HepG2 (cell line): ENCODE results near the gene LCAT. TPM values are rescaled to one million over a fixed set of nuclear protein-coding genes. Genes with fewer than 3 reads are reported as not detected.
A peak's percentile ranks its signal among the peaks of the same experiment; 100 is the strongest.

Source experiments
- ATAD3A ChIP-seq: sonication (generic); formaldehyde crosslinking; IDR thresholded peaks from 2 replicates; pipeline ENCODE4 v1.4.0; 2020; ENCODE audit warnings: missing genetic modification reagents
- ATF7-NPFF ChIP-seq: sonication (generic); formaldehyde crosslinking; IDR thresholded peaks from 2 replicates; pipeline ENCODE4 v1.8.1; 2023; ENCODE audit warnings: mild to moderate bottlenecking, low read depth, missing genetic modification reagents, moderate library complexity
- ATM ChIP-seq: fragments of 450-650 bp; IDR thresholded peaks from 2 replicates; pipeline ENCODE4 v1.7.1; 2017; ENCODE audit warnings: mild to moderate bottlenecking, borderline replicate concordance
- DNMT3B ChIP-seq: conservative IDR thresholded peaks from 2 replicates; pipeline ENCODE4 v1.6.1; 2016; ENCODE audit warnings: missing biosample characterization, control low read depth
- HDAC6 ChIP-seq: fragments of 200-600 bp; sonication (generic); IDR thresholded peaks from 2 replicates; pipeline ENCODE4 v1.7.0; 2017; ENCODE audit warnings: mild to moderate bottlenecking, antibody characterized with exemption, low read length, low read depth
- KLF15 ChIP-seq: sonication (generic); formaldehyde crosslinking; IDR thresholded peaks from 2 replicates; pipeline ENCODE4 v1.8.1; 2023; ENCODE audit warnings: borderline replicate concordance, mild to moderate bottlenecking, inconsistent platforms, missing genetic modification reagents, mixed read lengths
- NFIC ChIP-seq: IDR thresholded peaks from 2 replicates; pipeline ENCODE4 v1.6.1; 2012; ENCODE audit warnings: mild to moderate bottlenecking, low read length, inconsistent platforms
- SP4 ChIP-seq: sonication (generic); formaldehyde crosslinking; IDR thresholded peaks from 2 replicates; pipeline ENCODE4 v1.8.1; 2023; ENCODE audit warnings: mild to moderate bottlenecking, missing genetic modification reagents
- SYNCRIP ChIP-seq: fragments of 200-400 bp; formaldehyde crosslinking; IDR thresholded peaks from 2 replicates; pipeline ENCODE4 v1.6.1; 2018; ENCODE audit warnings: mild to moderate bottlenecking, low read depth, low read length; ENCODE audit not compliant: insufficient read depth
- ZFP36L1 ChIP-seq: sonication (generic); formaldehyde crosslinking; IDR thresholded peaks from 2 replicates; pipeline ENCODE4 v1.8.0; 2022; ENCODE audit warnings: mild to moderate bottlenecking, missing genetic modification reagents, moderate library complexity
- ZMYM4 ChIP-seq: sonication (generic); formaldehyde crosslinking; IDR thresholded peaks from 2 replicates; pipeline ENCODE4 v1.8.1; 2023; ENCODE audit warnings: mild to moderate bottlenecking, missing genetic modification reagents
- ZNF124 ChIP-seq: sonication (generic); formaldehyde crosslinking; IDR thresholded peaks from 2 replicates; pipeline ENCODE4 v1.4.0; 2020; ENCODE audit warnings: missing genetic modification reagents
- ZNF138 ChIP-seq: sonication (generic); formaldehyde crosslinking; IDR thresholded peaks from 2 replicates; pipeline ENCODE4 v1.5.0; 2020; ENCODE audit warnings: mild to moderate bottlenecking, low read depth, missing genetic modification reagents
- ZNF260 ChIP-seq: sonication (generic); formaldehyde crosslinking; IDR thresholded peaks from 2 replicates; pipeline ENCODE4 v1.4.0; 2020; ENCODE audit warnings: missing genetic modification reagents, low read depth, mild to moderate bottlenecking, borderline replicate concordance
- ZNF337 ChIP-seq: sonication (generic); formaldehyde crosslinking; IDR thresholded peaks from 2 replicates; pipeline ENCODE4 v1.5.1; 2020; ENCODE audit warnings: missing genetic modification reagents, low read depth, mild to moderate bottlenecking, borderline replicate concordance
- ZNF343 ChIP-seq: sonication (generic); formaldehyde crosslinking; IDR thresholded peaks from 2 replicates; pipeline ENCODE4 v1.4.0; 2020; ENCODE audit warnings: mild to moderate bottlenecking, missing genetic modification reagents
- ZNF432 ChIP-seq: sonication (generic); formaldehyde crosslinking; IDR thresholded peaks from 2 replicates; pipeline ENCODE4 v1.5.0; 2020; ENCODE audit warnings: missing genetic modification reagents, mild to moderate bottlenecking, borderline replicate concordance
- ZNF891 ChIP-seq: sonication (generic); formaldehyde crosslinking; IDR thresholded peaks from 2 replicates; pipeline ENCODE4 v1.5.0; 2020; ENCODE audit warnings: mild to moderate bottlenecking, missing genetic modification reagents
- polyA plus RNA-seq, 8 experiments: library from polyadenylated mRNA; depleted of rRNA in 3 of 8; stranded (reverse) in 7 of 8; unstranded in 1 of 8; fragments of >200 nt; fragmentation: Illumina TruSeq in 4 of 8; extraction: Trizol in 4 of 8; gene quantifications; 2 replicates each; pipeline versions ENCODE4 v1.2.1 to v1.2.3, GENCODE V29; 2011 to 2016; ENCODE audit warnings: low read depth in 4 of 8, missing spikeins in 1 of 8, mixed read lengths in 1 of 8; ENCODE audit not compliant: insufficient read depth in 1 of 8
- total RNA-seq, 5 experiments: library from RNA; depleted of rRNA; stranded (reverse); fragments of >200 nt; fragmentation: Illumina TruSeq; extraction: Trizol; gene quantifications; 2 replicates each; pipeline ENCODE4 v1.2.3, GENCODE V29; 2016; ENCODE audit warnings: low read depth in 1 of 5
- TF ChIP-seq, protein P1 (sequence below): IDR thresholded peaks from 2 replicates; pipeline ENCODE4 v1.6.1; 2012; ENCODE audit warnings: inconsistent platforms
- TF ChIP-seq, protein P2 (sequence below): sonication (generic); formaldehyde crosslinking; IDR thresholded peaks from 2 replicates; pipeline ENCODE4 v1.4.0; 2020; ENCODE audit warnings: mild to moderate bottlenecking, missing genetic modification reagents
- TF ChIP-seq, protein P3 (sequence below): sonication (generic); formaldehyde crosslinking; IDR thresholded peaks from 2 replicates; pipeline ENCODE4 v1.4.0; 2020; ENCODE audit warnings: missing genetic modification reagents, low read depth, mild to moderate bottlenecking, borderline replicate concordance
- TF ChIP-seq, protein P4 (sequence below): sonication (generic); formaldehyde crosslinking; conservative IDR thresholded peaks from 2 replicates; pipeline ENCODE4 v1.8.0; 2022; ENCODE audit warnings: low read depth, missing genetic modification reagents
- TF ChIP-seq, protein P5 (sequence below): sonication (generic); formaldehyde crosslinking; IDR thresholded peaks from 2 replicates; pipeline ENCODE4 v1.8.0; 2022; ENCODE audit warnings: mild to moderate bottlenecking, missing genetic modification reagents, moderate library complexity
- TF ChIP-seq, protein P6 (sequence below): sonication (generic); formaldehyde crosslinking; IDR thresholded peaks from 2 replicates; pipeline ENCODE4 v1.4.0; 2020; ENCODE audit warnings: low read depth, mild to moderate bottlenecking, missing genetic modification reagents

LCAT gene
- total and polyA plus RNA-seq, 2 of the 13 experiments (the other 11 are each of a cell fraction or from before 2014, with no cell fraction given): 36.1 to 38.9 TPM

DNA sequence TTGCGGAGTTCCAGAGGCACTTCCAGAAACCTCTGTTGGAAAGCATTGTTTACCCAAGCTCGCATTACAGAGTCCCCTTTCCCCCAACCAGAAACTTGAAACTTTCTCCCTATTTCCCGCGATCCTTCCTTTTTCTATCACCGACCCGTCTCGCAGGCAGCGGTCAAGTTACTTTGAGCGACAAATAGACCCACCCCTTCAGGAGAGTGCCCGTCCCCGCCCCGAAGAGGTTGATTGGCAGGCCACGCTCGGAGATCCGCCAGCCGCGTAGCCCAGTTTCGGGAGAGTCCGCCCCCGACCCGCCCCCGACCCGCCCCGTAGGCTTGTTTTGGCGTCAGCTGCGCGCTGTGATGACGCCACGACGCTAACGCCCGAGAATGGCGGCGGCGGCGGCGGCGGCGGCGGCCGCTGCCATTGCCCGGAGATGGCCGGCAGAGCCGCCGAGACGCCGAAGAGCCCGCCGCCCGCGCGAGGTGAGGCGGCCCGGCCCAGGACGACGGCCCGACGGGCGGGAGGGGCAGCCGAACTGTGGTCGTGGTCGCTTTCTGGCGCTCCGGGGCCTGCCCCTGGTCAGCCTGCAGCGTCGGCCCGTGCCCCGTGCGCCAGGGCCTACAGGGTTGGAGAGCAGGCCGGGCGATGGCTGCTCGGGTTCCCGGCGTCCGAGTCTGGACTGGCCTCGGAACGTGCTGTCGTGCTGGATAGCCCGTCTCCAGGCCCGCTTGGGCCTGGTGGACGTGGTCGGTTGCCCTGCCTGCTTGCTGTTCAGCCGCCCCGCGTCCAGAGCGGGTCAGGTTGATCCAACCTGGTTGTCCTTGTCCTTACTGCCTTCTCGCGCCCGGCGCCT lies 50.8 kb downstream of the LCAT start, which contains the start of gene PSKH1 (continued):
- 0 out of 2 replicates have a peak, but pooled peaks have one; percentile 2 for TF ChIP-seq ZNF124 (CRISPR knock-in tag)
- no peak for TF ChIP-seq ZNF432 (CRISPR knock-in tag)
- TF ChIP-seq SP4 (CRISPR knock-in tag): peak; percentile 98
- TF ChIP-seq, protein P1, sequence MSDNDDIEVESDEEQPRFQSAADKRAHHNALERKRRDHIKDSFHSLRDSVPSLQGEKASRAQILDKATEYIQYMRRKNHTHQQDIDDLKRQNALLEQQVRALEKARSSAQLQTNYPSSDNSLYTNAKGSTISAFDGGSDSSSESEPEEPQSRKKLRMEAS: peak; percentile 69
- TF ChIP-seq DNMT3B: no peak
- TF ChIP-seq, protein P2, sequence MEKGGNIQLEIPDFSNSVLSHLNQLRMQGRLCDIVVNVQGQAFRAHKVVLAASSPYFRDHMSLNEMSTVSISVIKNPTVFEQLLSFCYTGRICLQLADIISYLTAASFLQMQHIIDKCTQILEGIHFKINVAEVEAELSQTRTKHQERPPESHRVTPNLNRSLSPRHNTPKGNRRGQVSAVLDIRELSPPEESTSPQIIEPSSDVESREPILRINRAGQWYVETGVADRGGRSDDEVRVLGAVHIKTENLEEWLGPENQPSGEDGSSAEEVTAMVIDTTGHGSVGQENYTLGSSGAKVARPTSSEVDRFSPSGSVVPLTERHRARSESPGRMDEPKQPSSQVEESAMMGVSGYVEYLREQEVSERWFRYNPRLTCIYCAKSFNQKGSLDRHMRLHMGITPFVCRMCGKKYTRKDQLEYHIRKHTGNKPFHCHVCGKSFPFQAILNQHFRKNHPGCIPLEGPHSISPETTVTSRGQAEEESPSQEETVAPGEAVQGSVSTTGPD (CRISPR knock-in tag): no peak
- no peak; the same call in 1 of the 2 replicates for TF ChIP-seq ZNF891 (CRISPR knock-in tag)
- TF ChIP-seq, protein P3, sequence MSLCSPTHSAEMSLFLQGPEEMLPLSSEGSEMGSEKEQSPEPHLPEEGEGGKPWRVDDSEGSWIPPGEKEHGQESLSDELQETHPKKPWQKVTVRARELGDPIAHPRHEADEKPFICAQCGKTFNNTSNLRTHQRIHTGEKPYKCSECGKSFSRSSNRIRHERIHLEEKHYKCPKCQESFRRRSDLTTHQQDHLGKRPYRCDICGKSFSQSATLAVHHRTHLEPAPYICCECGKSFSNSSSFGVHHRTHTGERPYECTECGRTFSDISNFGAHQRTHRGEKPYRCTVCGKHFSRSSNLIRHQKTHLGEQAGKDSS (CRISPR knock-in tag): peak; percentile 63
- TF ChIP-seq ATF7-NPFF (CRISPR knock-in tag): peak; percentile 96
- no peak for TF ChIP-seq ATM
- TF ChIP-seq ATAD3A (CRISPR knock-in tag): no peak
- TF ChIP-seq ZMYM4 (CRISPR knock-in tag): peak; percentile 49; the same call in 1 of the 2 replicates
- peak; percentile 50; the same call in 1 of the 2 replicates for TF ChIP-seq ZNF138 (CRISPR knock-in tag)
- TF ChIP-seq HDAC6: no peak
- no peak for TF ChIP-seq SYNCRIP
- no peak for TF ChIP-seq ZNF337
- TF ChIP-seq KLF15: no peak; the same call in 1 of the 2 replicates
- no peak for TF ChIP-seq ZNF343 (CRISPR knock-in tag)
- no peak for TF ChIP-seq NFIC
- TF ChIP-seq, protein P4, sequence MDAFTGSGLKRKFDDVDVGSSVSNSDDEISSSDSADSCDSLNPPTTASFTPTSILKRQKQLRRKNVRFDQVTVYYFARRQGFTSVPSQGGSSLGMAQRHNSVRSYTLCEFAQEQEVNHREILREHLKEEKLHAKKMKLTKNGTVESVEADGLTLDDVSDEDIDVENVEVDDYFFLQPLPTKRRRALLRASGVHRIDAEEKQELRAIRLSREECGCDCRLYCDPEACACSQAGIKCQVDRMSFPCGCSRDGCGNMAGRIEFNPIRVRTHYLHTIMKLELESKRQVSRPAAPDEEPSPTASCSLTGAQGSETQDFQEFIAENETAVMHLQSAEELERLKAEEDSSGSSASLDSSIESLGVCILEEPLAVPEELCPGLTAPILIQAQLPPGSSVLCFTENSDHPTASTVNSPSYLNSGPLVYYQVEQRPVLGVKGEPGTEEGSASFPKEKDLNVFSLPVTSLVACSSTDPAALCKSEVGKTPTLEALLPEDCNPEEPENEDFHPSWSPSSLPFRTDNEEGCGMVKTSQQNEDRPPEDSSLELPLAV (CRISPR knock-in tag): no peak
- TF ChIP-seq, protein P5, sequence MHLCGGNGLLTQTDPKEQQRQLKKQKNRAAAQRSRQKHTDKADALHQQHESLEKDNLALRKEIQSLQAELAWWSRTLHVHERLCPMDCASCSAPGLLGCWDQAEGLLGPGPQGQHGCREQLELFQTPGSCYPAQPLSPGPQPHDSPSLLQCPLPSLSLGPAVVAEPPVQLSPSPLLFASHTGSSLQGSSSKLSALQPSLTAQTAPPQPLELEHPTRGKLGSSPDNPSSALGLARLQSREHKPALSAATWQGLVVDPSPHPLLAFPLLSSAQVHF (CRISPR knock-in tag): no peak; the same call in 1 of the 2 replicates
- TF ChIP-seq ZNF260 (CRISPR knock-in tag): no peak
- TF ChIP-seq, protein P6, sequence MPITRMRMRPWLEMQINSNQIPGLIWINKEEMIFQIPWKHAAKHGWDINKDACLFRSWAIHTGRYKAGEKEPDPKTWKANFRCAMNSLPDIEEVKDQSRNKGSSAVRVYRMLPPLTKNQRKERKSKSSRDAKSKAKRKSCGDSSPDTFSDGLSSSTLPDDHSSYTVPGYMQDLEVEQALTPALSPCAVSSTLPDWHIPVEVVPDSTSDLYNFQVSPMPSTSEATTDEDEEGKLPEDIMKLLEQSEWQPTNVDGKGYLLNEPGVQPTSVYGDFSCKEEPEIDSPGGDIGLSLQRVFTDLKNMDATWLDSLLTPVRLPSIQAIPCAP: 0 out of 2 replicates have a peak, but pooled peaks have one; percentile 34
- no peak for TF ChIP-seq ZFP36L1 (CRISPR knock-in tag)
